Spleen (tissue), 11 donors: ENCODE results near the gene HDAC8. TPM values are rescaled to one million over a fixed set of nuclear protein-coding genes. Genes with fewer than 3 reads are reported as not detected.

ENCODE experiments used
- DNase-seq: peaks from one replicate; pipeline ENCODE4 v3.0.0-alpha.2; 2020
- H3K27ac ChIP-seq, 8 donors: fragments of 200-600 bp; sonication (generic) in 7 of 8; 1 replicate in 4 of 8; 2 replicates in 4 of 8; pipeline versions ENCODE4 v1.5.0 to v1.8.0; 2016 to 2021; ENCODE audit warnings: inconsistent platforms in 4 of 8, mild to moderate bottlenecking in 4 of 8, moderate library complexity in 1 of 8
- H3K27me3 ChIP-seq, 7 donors: fragments of 200-600 bp; sonication (generic) in 6 of 7; replicated peaks in 1 of 7; 1 replicate in 4 of 7; 2 replicates in 3 of 7; pipeline versions ENCODE4 v1.5.0 to v1.8.0; 2016 to 2021; ENCODE audit warnings: inconsistent platforms in 3 of 7, mild to moderate bottlenecking in 1 of 7
- H3K36me3 ChIP-seq, 6 donors: fragments of 200-600 bp; sonication (generic) in 5 of 6; 1 replicate in 4 of 6; 2 replicates in 2 of 6; pipeline versions ENCODE4 v1.5.0 to v1.8.0; 2016 to 2021; ENCODE audit warnings: inconsistent platforms in 2 of 6
- H3K4me1 ChIP-seq, 6 donors: fragments of 200-600 bp; sonication (generic) in 5 of 6; 1 replicate in 3 of 6; 2 replicates in 3 of 6; pipeline versions ENCODE4 v1.5.0 to v1.8.0; 2016 to 2021; ENCODE audit warnings: inconsistent platforms in 3 of 6
- H3K4me3 ChIP-seq, 8 donors: fragments of 200-600 bp; sonication (generic) in 7 of 8; 1 replicate in 4 of 8; 2 replicates in 4 of 8; pipeline versions ENCODE4 v1.5.0 to v1.8.0; 2016 to 2021; ENCODE audit warnings: inconsistent platforms in 4 of 8, mild to moderate bottlenecking in 4 of 8, moderate library complexity in 2 of 8
- H3K9me3 ChIP-seq, 8 donors: fragments of 200-600 bp; sonication (generic) in 7 of 8; 1 replicate in 4 of 8; 2 replicates in 4 of 8; pipeline versions ENCODE4 v1.5.0 to v1.8.0; 2016 to 2021; ENCODE audit warnings: inconsistent platforms in 4 of 8
- CTCF ChIP-seq, 11 experiments: fragments of 200-600 bp in 7 of 11; fragments of 450-650 bp in 4 of 11; sonication (generic) in 4 of 11; IDR thresholded peaks in 8 of 11; conservative IDR thresholded peaks in 3 of 11; 1 replicate in 7 of 11; 2 replicates in 4 of 11; pipeline versions ENCODE4 v1.4.0 to v1.8.0; 2016 to 2021; ENCODE audit warnings: antibody characterized with exemption in 11 of 11, inconsistent platforms in 4 of 11, mild to moderate bottlenecking in 1 of 11
- POLR2A ChIP-seq, 3 donors: fragments of 450-650 bp; IDR thresholded peaks; one replicate each; pipeline ENCODE4 v1.5.1; 2017; ENCODE audit warnings: antibody characterized with exemption in 3 of 3, mild to moderate bottlenecking in 1 of 3
- POLR2AphosphoS5 ChIP-seq, 3 donors: sonication (generic); formaldehyde crosslinking; IDR thresholded peaks; one replicate each; pipeline ENCODE4 v1.5.1; 2017; ENCODE audit warnings: antibody characterized with exemption in 3 of 3
- WGBS, 5 donors: extraction: QIAGEN DNeasy Blood & Tissue Kit in 3 of 5; methylation state at CpG; one replicate each; pipeline versions ENCODE4 v1.1.5 to v1.1.7; 2013 to 2018; 5-methylcytosine and 5-hydroxymethylcytosine counted together
- intact Hi-C: fragments of 100-400 bp; cut with DNase I; formaldehyde crosslinking; loops from one replicate; pipeline ENCODE4 v1.15.0; 2023; ENCODE audit warnings: low total_unique reads
- polyA plus RNA-seq, 3 donors: library from polyadenylated mRNA; stranded (reverse); fragments of 200-250 nt; gene quantifications; one replicate each; pipeline ENCODE4 v1.2.1, GENCODE V29; 2013
- total RNA-seq, 7 donors: library from RNA; depleted of rRNA in 3 of 7; stranded (reverse); fragments of >200 nt in 3 of 7; fragmentation: NEBNext Ultra II Directional in 4 of 7; extraction: Animal tissue kit (Norgen Biotek cat#: 25700) in 4 of 7; gene quantifications; one replicate each; pipeline versions ENCODE4 v1.1.0 to v1.2.1, GENCODE V29; 2016 to 2021
- donor health status: healthy with polysubstance abuse.
- donor health status: DM: no; HTN: no; CAD: no; lungs with moderate emphysema.
- donor health status: DM: no; HTN: no; CAD: no.
- donor health status: Bipolar disorder and iron deficiency.
- donor health status: healthy.
- donor health status: DM: no; HTN: no; CAD: no.
- donor health status: DM: yes; HTN: yes; CAD: no.

Gene HDAC8
- total and polyA plus RNA-seq, 10 donors: 15.6 to 54.6 (median 33.5) TPM

DNA sequence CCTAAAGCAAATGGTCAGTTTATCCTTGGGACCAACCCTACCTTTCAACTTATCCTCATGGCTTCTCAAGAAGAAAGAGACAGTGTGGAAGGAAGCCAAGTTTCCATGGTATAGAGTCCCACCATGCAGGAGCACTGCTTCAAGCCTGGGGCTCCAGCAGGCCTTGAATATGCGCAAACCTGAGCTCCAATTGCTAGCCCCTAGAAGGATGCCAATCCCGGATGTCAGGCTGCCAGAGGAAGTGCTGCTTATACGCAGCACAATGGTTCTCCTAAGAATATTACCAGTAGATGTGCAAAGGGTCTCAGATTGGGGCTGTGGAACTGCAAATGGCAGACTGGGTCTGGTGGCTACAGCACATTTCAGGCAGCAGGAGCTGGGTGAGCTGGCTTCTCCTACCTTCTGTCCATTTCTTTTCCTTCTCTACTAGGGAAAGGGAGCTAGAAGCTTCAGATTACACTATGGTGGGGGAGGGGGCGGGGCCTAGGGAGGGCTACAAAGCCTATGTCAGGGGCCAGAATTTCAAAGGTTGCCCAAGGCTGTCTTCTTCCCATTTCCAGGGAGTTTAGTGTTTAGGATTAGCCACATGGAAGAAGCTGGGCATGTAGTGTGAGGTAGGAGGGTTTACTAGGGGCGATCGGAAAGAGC is 226.2 kb downstream of the HDAC8 start:
- H3K27ac ChIP-seq: no peak overlapping the region
- H3K36me3 ChIP-seq: peaks cover 0 to 47% (median 4%) of the 10 kb centered on the region in 6 donors
- no peak for TF ChIP-seq POLR2AphosphoS5 (IDR thresholded peaks at IDR 0.05)
- no peak for TF ChIP-seq CTCF (IDR thresholded peaks at IDR 0.05 in 8 of 11, conservative IDR thresholded peaks at IDR 0.05 in 3 of 11)
- no peak for TF ChIP-seq POLR2A (IDR thresholded peaks at IDR 0.05)
- no peak for DNase-seq
- H3K4me3 ChIP-seq: no peak overlapping the region
- H3K9me3 ChIP-seq: no peaks in the 10 kb centered on the region
- no peaks in the 10 kb centered on the region for H3K27me3 ChIP-seq
- intact Hi-C loops: no loop called here
- H3K4me1 ChIP-seq: no peaks in the 10 kb centered on the region
- WGBS, 5 donors: 65 to 100% (median 95%) methylated on average over 5 to 6 of the region's 6 CpGs

DNA sequence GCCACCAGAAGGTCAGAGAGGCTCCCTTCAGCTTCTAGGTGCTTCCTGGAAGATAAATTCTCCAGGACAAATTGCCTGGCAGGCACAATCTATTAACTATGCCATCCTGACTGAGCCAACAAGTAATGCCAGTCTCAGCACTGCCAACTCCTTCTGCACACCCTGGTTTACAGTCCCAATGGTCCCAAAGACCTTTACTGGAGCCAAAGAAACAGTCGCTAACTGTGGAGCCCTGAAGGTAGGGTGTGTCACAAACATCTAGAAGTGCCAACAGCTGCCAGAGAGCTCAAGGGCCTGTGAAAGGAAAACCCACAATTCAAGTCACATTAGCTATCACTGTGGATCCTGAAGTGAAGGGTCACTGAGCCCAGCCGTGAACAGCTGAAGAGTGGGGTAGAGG is 232.0 kb downstream of the HDAC8 start:
- Histone ChIP-seq H3K27me3 (no peaks in the 10 kb centered on the region), H3K27ac (no peak overlapping the region), H3K4me1 (no peaks in the 10 kb centered on the region), H3K4me3 (no peak overlapping the region), H3K9me3 (no peaks in the 10 kb centered on the region), H3K36me3 (peaks cover 0 to 13% (median 0%) of the 10 kb centered on the region in 6 donors)
- WGBS, 5 donors: 75 to 83% (median 81%) methylated on average over 2 of the region's 2 CpGs
- no peak for TF ChIP-seq CTCF (IDR thresholded peaks at IDR 0.05 in 8 of 11, conservative IDR thresholded peaks at IDR 0.05 in 3 of 11)
- no peak for TF ChIP-seq POLR2AphosphoS5 (IDR thresholded peaks at IDR 0.05)
- TF ChIP-seq POLR2A (IDR thresholded peaks at IDR 0.05): no peak
- DNase-seq: no peak
- intact Hi-C loops: no loop called here

- Histone ChIP-seq H3K4me1 (no peaks in the 10 kb centered on the region), H3K9me3 (no peaks in the 10 kb centered on the region), H3K27me3 (no peaks in the 10 kb centered on the region), H3K4me3 (no peak overlapping the region), H3K36me3 (peaks cover 0 to 13% (median 0%) of the 10 kb centered on the region in 6 donors), H3K27ac (no peak overlapping the region)
- no peak for DNase-seq
- intact Hi-C loops: no loop called here
- TF ChIP-seq POLR2A (IDR thresholded peaks at IDR 0.05) (no peak), POLR2AphosphoS5 (IDR thresholded peaks at IDR 0.05) (no peak), CTCF (IDR thresholded peaks at IDR 0.05 in 8 of 11, conservative IDR thresholded peaks at IDR 0.05 in 3 of 11) (no peak)
- WGBS, 5 donors: 80 to 97% (median 93%) methylated on average over 7 of the region's 7 CpGs
Observed at GRCh38 chrX:72340041-72340440, 232.6 kb downstream of the HDAC8 start.

DNA sequence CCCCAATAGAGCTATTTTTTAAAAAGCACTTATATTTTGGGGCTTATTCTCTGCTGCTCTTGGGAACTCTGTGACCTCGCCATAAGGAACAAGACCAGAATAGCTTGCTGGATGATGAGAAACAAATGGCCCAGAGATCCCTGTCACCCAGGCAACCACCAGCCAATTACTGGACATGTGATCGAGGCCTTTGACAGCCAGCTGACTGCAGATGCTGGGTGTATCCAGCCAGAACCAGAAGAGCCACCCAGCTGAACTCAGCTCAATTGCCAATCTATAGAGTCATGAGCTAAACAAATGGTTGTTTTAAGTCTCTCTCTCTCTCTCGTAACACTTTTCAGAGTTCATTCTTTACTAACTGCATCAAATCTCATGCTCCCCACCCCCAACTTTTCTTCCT is 242.5 kb downstream of the HDAC8 start:
- DNase-seq: no peak
- Histone ChIP-seq H3K4me1 (no peaks in the 10 kb centered on the region), H3K27me3 (peaks cover 0 to 3% (median 0%) of the 10 kb centered on the region in 7 donors), H3K4me3 (no peak overlapping the region), H3K9me3 (no peaks in the 10 kb centered on the region), H3K36me3 (no peaks in the 10 kb centered on the region), H3K27ac (no peak overlapping the region)
- 83 to 100% (median 91%) methylated on average over 3 of the region's 3 CpGs for WGBS, 5 donors
- TF ChIP-seq POLR2AphosphoS5 (IDR thresholded peaks at IDR 0.05) (no peak), CTCF (IDR thresholded peaks at IDR 0.05 in 8 of 11, conservative IDR thresholded peaks at IDR 0.05 in 3 of 11) (no peak), POLR2A (IDR thresholded peaks at IDR 0.05) (no peak)
- intact Hi-C loops: no loop called here
